Type B pancreatic cell (in vitro differentiated cells): ENCODE measurements around the gene NAA15. TPM values are rescaled to one million over a fixed set of nuclear protein-coding genes. Genes with fewer than 3 reads are reported as not detected.

Experiments used
- DNase-seq: peaks from one replicate; pipeline ENCODE4 v3.0.0; 2021; ENCODE audit warnings: mixed read lengths; ENCODE audit not compliant: unreplicated experiment; ENCODE audit errors: extremely low spot score
- H3K27ac Mint-ChIP-seq: 2 replicates; pipeline ENCODE4 v1.8.0; 2021; ENCODE audit warnings: mild to moderate bottlenecking, mixed read lengths
- H3K27me3 Mint-ChIP-seq: 2 replicates; pipeline ENCODE4 v1.8.0; 2021; ENCODE audit warnings: mixed read lengths
- H3K36me3 Mint-ChIP-seq: 2 replicates; pipeline ENCODE4 v1.8.0; 2021; ENCODE audit warnings: mixed read lengths
- H3K4me1 Mint-ChIP-seq: one replicate; pipeline ENCODE4 v1.8.0; 2021; ENCODE audit warnings: mixed read lengths; ENCODE audit not compliant: unreplicated experiment
- H3K4me3 Mint-ChIP-seq: 2 replicates; pipeline ENCODE4 v1.8.0; 2021; ENCODE audit warnings: mild to moderate bottlenecking, mixed read lengths
- H3K9me3 Mint-ChIP-seq: 2 replicates; pipeline ENCODE4 v1.8.0; 2021; ENCODE audit warnings: mixed read lengths
- CTCF ChIP-seq: fragments of 200-600 bp; sonication (generic); conservative IDR thresholded peaks from 2 replicates; pipeline ENCODE4 v1.5.0; 2021; ENCODE audit warnings: antibody characterized with exemption, mild to moderate bottlenecking
- total RNA-seq: library from RNA; stranded (reverse); gene quantifications from 2 replicates; pipeline ENCODE4 v1.2.1, GENCODE V29; 2021; ENCODE audit warnings: low replicate concordance

The NAA15 gene
- total RNA-seq, 1 donor from 2014 or later = 61.2 TPM

- peaks cover 34% of the 10 kb centered on the region for H3K36me3 Mint-ChIP-seq
- H3K4me1 Mint-ChIP-seq = no peaks in the 10 kb centered on the region
- no peak overlapping the region for H3K4me3 Mint-ChIP-seq
- H3K27ac Mint-ChIP-seq = no peak overlapping the region
- H3K27me3 Mint-ChIP-seq = no peaks in the 10 kb centered on the region
- no peak for TF ChIP-seq CTCF
- DNase-seq = no peak
- no peaks in the 10 kb centered on the region for H3K9me3 Mint-ChIP-seq
Observed at GRCh38 chr4:139389102-139389501, 87.8 kb downstream of the NAA15 start.

GRCh38 chr4:139389991-139390390, 88.7 kb downstream of the NAA15 start:
- TF ChIP-seq CTCF = no peak
- Mint-ChIP-seq H3K27ac (peak overlapping the region; percentile 51), H3K27me3 (no peaks in the 10 kb centered on the region), H3K4me1 (no peaks in the 10 kb centered on the region), H3K4me3 (no peak overlapping the region), H3K9me3 (no peaks in the 10 kb centered on the region), H3K36me3 (peaks cover 39% of the 10 kb centered on the region)
- no peak for DNase-seq

GRCh38 chr4:139391731-139392130, 90.4 kb downstream of the NAA15 start:
- peaks cover 39% of the 10 kb centered on the region for H3K36me3 Mint-ChIP-seq

GRCh38 chr4:139392797-139393196, 91.5 kb downstream of the NAA15 start:
- Mint-ChIP-seq H3K36me3 (peaks cover 44% of the 10 kb centered on the region), H3K4me1 (no peaks in the 10 kb centered on the region), H3K27ac (no peak overlapping the region), H3K27me3 (no peaks in the 10 kb centered on the region), H3K4me3 (no peak overlapping the region), H3K9me3 (peaks cover 3% of the 10 kb centered on the region)
- TF ChIP-seq CTCF = no peak
- no peak for DNase-seq

More at GRCh38 chr4:139391731-139392130, 90.4 kb downstream of the NAA15 start:
- H3K9me3 Mint-ChIP-seq = no peaks in the 10 kb centered on the region
- H3K27ac Mint-ChIP-seq = no peak overlapping the region
- no peak for DNase-seq
- H3K4me3 Mint-ChIP-seq = no peak overlapping the region
- TF ChIP-seq CTCF = no peak
- H3K4me1 Mint-ChIP-seq = no peaks in the 10 kb centered on the region
- no peaks in the 10 kb centered on the region for H3K27me3 Mint-ChIP-seq

GRCh38 chr4:139401368-139401767, 100.1 kb downstream of the NAA15 start:
- TF ChIP-seq CTCF = no peak
- peaks cover 6% of the 10 kb centered on the region for H3K9me3 Mint-ChIP-seq
- DNase-seq = no peak
- no peaks in the 10 kb centered on the region for H3K27me3 Mint-ChIP-seq
- peak overlapping the region; percentile 14 for H3K27ac Mint-ChIP-seq
- H3K4me3 Mint-ChIP-seq = no peak overlapping the region
- no peaks in the 10 kb centered on the region for H3K4me1 Mint-ChIP-seq
- peaks cover 30% of the 10 kb centered on the region for H3K36me3 Mint-ChIP-seq

- Mint-ChIP-seq H3K9me3 (peaks cover 6% of the 10 kb centered on the region), H3K27me3 (no peaks in the 10 kb centered on the region), H3K36me3 (peaks cover 31% of the 10 kb centered on the region), H3K4me1 (no peaks in the 10 kb centered on the region), H3K27ac (no peak overlapping the region), H3K4me3 (no peak overlapping the region)
- DNase-seq = no peak
- no peak for TF ChIP-seq CTCF
Observed at GRCh38 chr4:139402436-139402835, 101.1 kb downstream of the NAA15 start.
